Measurements from ENCODE around the gene CDC42BPA.

- TF ChIP-seq POLR2AphosphoS5 (IDR thresholded peaks at IDR 0.05; ENCODE audit: insufficient read depth in 1 of 2, low read depth in 1 of 2) (no peak), CTCF (IDR thresholded peaks at IDR 0.05) (no peak), POLR2A (IDR thresholded peaks at IDR 0.05) (no peak)
Measured at GRCh38 chr1:227325156-227325555, 6.9 kb upstream of the CDC42BPA start.
